ENCODE data around the gene MRPL53. TPM values are rescaled to one million over a fixed set of nuclear protein-coding genes. Genes with fewer than 3 reads are reported as not detected.

The MRPL53 gene
- total and polyA plus RNA-seq, 2 of the 8 experiments (the other 6 are each of a cell fraction or from before 2014, with no cell fraction given), result 36.6 to 46.3 TPM

- Histone ChIP-seq H4K91ac (replicated peaks; ENCODE audit: insufficient read length, low read length) (no peak overlapping the region), H3K14ac (ENCODE audit: insufficient read length) (no peak overlapping the region), H2BK20ac (ENCODE audit: low read length) (no peak overlapping the region), H2BK12ac (ENCODE audit: low read depth, low read length) (no peak overlapping the region), H3K27me3 (replicated peaks in 1 of 4; ENCODE audit: control insufficient read depth in 3 of 4, extremely low read depth in 1 of 4, insufficient read depth in 3 of 4, low read length in 3 of 4) (peaks cover 54 to 80% (median 75%) of the 10 kb centered on the region in 4 experiments), H3K4me2 (ENCODE audit: insufficient read depth in 1 of 2, low read depth in 2 of 2, low read length in 2 of 2) (no peak overlapping the region), H2AK5ac (ENCODE audit: low read depth, low read length) (no peak overlapping the region), H2AFZ (ENCODE audit: low read length) (no peak overlapping the region), H2BK15ac (ENCODE audit: low read length) (no peak overlapping the region), H4K8ac (ENCODE audit: extremely low read depth, insufficient read depth, low read length) (no peak overlapping the region), H4K5ac (ENCODE audit: insufficient read length, low read depth, low read length) (no peak overlapping the region), H3K23ac (ENCODE audit: insufficient read length) (no peak overlapping the region), H3K9me3 (ENCODE audit: insufficient read depth in 2 of 2, low read depth in 1 of 2, low read length in 1 of 2) (no peaks in the 10 kb centered on the region; a peak in 1 of 4 replicates), H3K27ac (ENCODE audit: low read depth, low read length) (no peak overlapping the region), H3K79me2 (ENCODE audit: control insufficient read depth in 1 of 2, insufficient read depth in 2 of 2, low read length in 2 of 2) (peaks cover 0 to 3% of the 10 kb centered on the region in 2 experiments; a peak in 1 of 4 replicates), H4K20me1 (replicated peaks in 1 of 2; ENCODE audit: control insufficient read depth in 1 of 2, insufficient read depth in 2 of 2, low read length in 2 of 2) (peaks cover 2 to 6% of the 10 kb centered on the region in 2 experiments), H3K4me3 (ENCODE audit: extremely low read depth in 1 of 4, insufficient read depth in 2 of 4, low read depth in 3 of 4, low read length in 4 of 4) (no peak overlapping the region), H3K36me3 (ENCODE audit: control insufficient read depth in 2 of 4, insufficient read depth in 4 of 4, low read length in 3 of 4) (peaks cover 0 to 15% (median 3%) of the 10 kb centered on the region in 4 experiments; a peak in 6 of 8 replicates), H3K23me2 (ENCODE audit: low read depth, low read length) (peaks cover 14% of the 10 kb centered on the region), H2BK120ac (replicated peaks; ENCODE audit: low read depth, low read length) (no peak overlapping the region), H3K4me1 (replicated peaks in 1 of 4; ENCODE audit: control insufficient read depth in 3 of 4, insufficient read depth in 4 of 4, low read length in 3 of 4) (peaks cover 2 to 24% (median 14%) of the 10 kb centered on the region in 4 experiments), H3K4ac (replicated peaks; ENCODE audit: insufficient read length, low read depth, low read length) (no peak overlapping the region), H3K79me1 (ENCODE audit: low read depth, low read length) (no peaks in the 10 kb centered on the region), H3K9ac (replicated peaks in 1 of 4; ENCODE audit: extremely low read depth in 1 of 4, low read depth in 3 of 4, low read length in 3 of 4) (no peak overlapping the region), H2BK5ac (ENCODE audit: low read depth, low read length) (no peak overlapping the region), H3K18ac (ENCODE audit: extremely low read depth, low read length) (no peak overlapping the region), H3K56ac (replicated peaks; ENCODE audit: insufficient read length, low read depth, low read length) (no peak overlapping the region)
- 80% methylated on average over 4 of the region's 4 CpGs; no CpG with 5 or more reads in 1 of the 2 experiments for WGBS, 2 experiments (ENCODE audit: extremely low coverage in 1 of 2, insufficient coverage in 1 of 2, insufficient read length in 1 of 2, insufficient replicate concordance in 2 of 2, low coverage in 1 of 2, low lambda C conversion rate in 2 of 2, missing lambda C conversion rate in 1 of 2)
- DNase-seq (ENCODE audit: low read depth in 1 of 2, low spot score in 2 of 2) (no peak), FAIRE-seq (no peak)
- ChIA-PET CTCF (ENCODE audit: partially characterized antibody) (interaction anchor here (0.7 to 2.6 kb wide), 8 partner anchors 8 to 582 kb away, joined by 3 to 16 read pairs (median 6); partner anchors contain the start of genes CCDC142, LBX2 and TTC31), POLR2A (ENCODE audit: partially characterized antibody) (interaction anchor here (0.8 to 3.5 kb wide), 5 partner anchors 10 to 69 kb away, joined by 3 to 26 read pairs (median 9); partner anchors contain the start of gene LBX2)
- TF ChIP-seq TCF12 (IDR thresholded peaks at IDR 0.05; ENCODE audit: low read depth, low read length) (no peak), FOSL1 (IDR thresholded peaks at IDR 0.05; ENCODE audit: insufficient read depth, low read depth, low read length) (no peak), RXRA (IDR thresholded peaks at IDR 0.05; ENCODE audit: insufficient read depth, low read depth, low read length) (no peak), SIN3A (conservative IDR thresholded peaks at IDR 0.05 in 1 of 2, IDR thresholded peaks at IDR 0.05 in 1 of 2; ENCODE audit: low read depth in 1 of 2, low read length in 2 of 2) (no peak), NANOG (IDR thresholded peaks at IDR 0.05; ENCODE audit: insufficient read depth, low read depth, low read length, poor library complexity, severe bottlenecking) (no peak), JUN (IDR thresholded peaks at IDR 0.05; ENCODE audit: low read depth, low read length) (no peak), NRF1 (IDR thresholded peaks at IDR 0.05; ENCODE audit: low read depth, low read length) (no peak), ASH2L (IDR thresholded peaks at IDR 0.05; ENCODE audit: low read length) (no peak), KDM1A (IDR thresholded peaks at IDR 0.05; ENCODE audit: borderline replicate concordance, low read length) (no peak), MAFK (IDR thresholded peaks at IDR 0.05; ENCODE audit: low read depth, low read length) (no peak), CTCF (IDR thresholded peaks at IDR 0.05; ENCODE audit: control extremely low read depth in 1 of 3, insufficient read depth in 1 of 3, low read depth in 1 of 3, low read length in 3 of 3) (no peak)
These were observed 37.8 kb upstream of the MRPL53 start for GRCh38 chr2:74510272-74510671.
